ENCODE measurements around the gene SETSIP.
"Not testable (repeated sequence)": the region's sequence is repeated elsewhere in the genome, so short reads cannot be mapped to it uniquely, and the experiment has no call there.

The SETSIP gene

GRCh38 chr1:92045766-92046495, 29.3 kb downstream of the SETSIP start:
- DNase-seq: no peak

DNA sequence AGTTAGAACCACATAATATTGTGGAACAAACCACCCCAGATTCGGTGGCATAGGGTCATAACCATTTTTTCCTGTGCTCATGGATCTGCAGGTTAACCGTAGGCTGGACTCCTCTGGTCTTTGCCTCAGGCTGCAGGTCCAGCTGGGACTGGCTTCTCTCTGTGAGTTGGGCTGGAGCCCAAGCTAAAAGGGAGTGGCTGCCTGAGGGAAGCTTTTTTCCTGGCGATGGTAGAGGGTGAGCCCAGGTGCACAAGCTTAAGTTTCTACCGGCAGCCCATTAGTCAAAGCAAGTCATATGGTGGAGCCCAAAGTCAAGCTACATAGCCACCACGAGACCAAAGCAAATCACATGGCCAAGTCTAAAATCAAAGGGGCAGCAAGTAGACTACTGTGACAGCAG, 31.6 kb downstream of the SETSIP start:
- DNase-seq: no peak

- no peak for DNase-seq
Measured at GRCh38 chr1:92040971-92041370, 34.2 kb downstream of the SETSIP start.

GRCh38 chr1:92038695-92039346, 36.4 kb downstream of the SETSIP start:
- no peak for DNase-seq

- DNase-seq: no peak
Measured at GRCh38 chr1:92037400-92037799, 37.8 kb downstream of the SETSIP start.

- DNase-seq: no peak
Measured at GRCh38 chr1:92031281-92032110, 43.7 kb downstream of the SETSIP start.

DNA sequence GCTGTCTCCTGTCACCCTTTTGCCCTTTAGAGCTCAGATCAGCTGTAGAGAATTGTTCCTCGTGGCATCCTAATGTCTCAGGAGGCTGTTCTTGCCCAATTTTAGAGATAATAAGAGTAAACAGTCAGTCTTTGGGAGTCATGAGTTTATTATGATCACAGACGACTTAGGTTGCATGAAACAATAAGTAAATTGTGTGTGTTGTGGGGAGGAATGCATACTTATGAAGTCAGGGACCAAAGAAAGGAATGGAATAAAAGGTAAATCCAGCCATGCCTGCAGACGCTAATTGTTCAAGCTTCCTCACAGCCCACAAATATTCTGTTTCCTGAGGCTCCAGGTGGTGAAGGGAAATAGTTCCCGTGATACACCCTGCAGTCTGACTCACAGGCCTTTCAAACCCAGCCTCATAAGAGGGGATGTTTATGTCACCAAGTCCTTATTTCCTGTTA, 44.5 kb downstream of the SETSIP start:
- DNase-seq: no peak

- no peak for DNase-seq
Measured at GRCh38 chr1:92029241-92029922, 45.8 kb downstream of the SETSIP start.

DNA sequence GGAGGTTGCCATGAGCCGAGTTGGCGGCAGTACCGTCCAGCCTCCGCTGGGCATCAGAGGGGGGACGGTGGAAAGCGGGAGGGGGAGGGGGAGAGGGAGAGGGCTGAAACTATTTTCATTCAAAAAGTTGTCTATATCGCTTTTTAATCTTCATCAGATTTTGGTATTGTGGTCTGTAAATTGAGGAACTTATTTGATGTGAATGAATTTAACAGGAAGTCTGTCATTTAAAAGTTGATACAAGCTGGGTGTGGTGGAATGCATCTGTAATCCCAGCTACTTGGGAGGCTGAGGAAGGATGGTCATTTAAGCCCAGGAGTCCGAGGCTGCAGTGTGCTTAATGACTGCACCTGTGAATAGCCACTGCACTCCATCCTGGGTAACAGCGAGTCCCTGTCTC, 48.4 kb downstream of the SETSIP start:
- DNase-seq: no peak

DNA sequence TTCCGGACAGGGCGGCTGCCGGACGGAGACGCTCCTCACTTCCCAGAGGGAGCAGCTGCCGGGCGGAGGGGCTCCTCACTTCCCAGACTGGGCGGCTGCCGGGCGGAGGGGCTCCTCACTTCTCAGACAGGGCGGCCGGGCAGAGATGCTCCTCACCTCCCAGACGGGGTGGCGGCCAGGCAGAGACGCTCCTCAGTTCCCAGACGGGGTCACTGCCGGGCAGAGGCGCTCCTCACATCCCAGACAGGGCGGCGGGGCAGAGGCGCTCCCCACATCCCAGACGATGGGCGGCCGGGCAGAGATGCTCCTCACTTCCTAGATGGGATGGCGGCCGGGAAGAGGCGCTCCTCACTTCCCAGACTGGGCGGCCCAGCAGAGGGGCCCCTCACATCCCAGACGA, 49.2 kb downstream of the SETSIP start:
- DNase-seq: not testable (repeated sequence)

Measured in femur (tissue), 1 donor.